Neural cell (in vitro differentiated cells): Measurements from ENCODE around the gene MARK4.

Experiments used
- CTCF ChIP-seq: fragments of 450-650 bp; IDR thresholded peaks from 2 replicates; pipeline ENCODE4 v1.5.1; 2014; ENCODE audit warnings: antibody characterized with exemption, mild to moderate bottlenecking, moderate library complexity; ENCODE audit not compliant: poor library complexity, severe bottlenecking
- EP300 ChIP-seq: fragments of 450-650 bp; conservative IDR thresholded peaks from 2 replicates; pipeline ENCODE4 v1.6.1; 2014; ENCODE audit warnings: antibody characterized with exemption, mild to moderate bottlenecking, moderate library complexity; ENCODE audit not compliant: poor library complexity, severe bottlenecking
- EZH2 ChIP-seq: fragments of 200-600, 300-800 bp; shearing (Covaris generic), sonication (generic); IDR thresholded peaks from 2 replicates; pipeline ENCODE4 v1.6.1; 2014; ENCODE audit warnings: antibody characterized with exemption, low read length, borderline replicate concordance, mild to moderate bottlenecking; ENCODE audit not compliant: insufficient read depth, poor library complexity, severe bottlenecking
- POLR2AphosphoS5 ChIP-seq: IDR thresholded peaks from 2 replicates; pipeline ENCODE4 v1.6.1; 2012
- RAD21 ChIP-seq: fragments of 450-650 bp; conservative IDR thresholded peaks from 2 replicates; pipeline ENCODE4 v1.6.1; 2014; ENCODE audit warnings: antibody characterized with exemption, mild to moderate bottlenecking, moderate library complexity
- REST ChIP-seq: IDR thresholded peaks from 2 replicates; pipeline ENCODE4 v1.6.1; 2012; ENCODE audit warnings: borderline replicate concordance

- TF ChIP-seq POLR2AphosphoS5 (no peak), CTCF (no peak), RAD21 (no peak), EZH2 (no peak), REST (no peak), EP300 (no peak)
These were observed 88.6 kb downstream of the MARK4 start for GRCh38 chr19:45339629-45340028.
